Mononuclear cell (primary cell): ENCODE data around the gene TBC1D3B. TPM values are rescaled to one million over a fixed set of nuclear protein-coding genes. Genes with fewer than 3 reads are reported as not detected.
"Not testable (repeated sequence)": the region's sequence is repeated elsewhere in the genome, so short reads cannot be mapped to it uniquely, and the experiment has no call there.

Experiments
- H3K27me3 ChIP-seq: 2 replicates; pipeline ENCODE4 v1.6.0; 2011; ENCODE audit warnings: low read length, control low read depth; ENCODE audit not compliant: insufficient read depth
- H3K4me1 ChIP-seq: 2 replicates; pipeline ENCODE4 v1.5.1; 2011; ENCODE audit warnings: mild to moderate bottlenecking, low read length, control low read depth; ENCODE audit not compliant: insufficient read depth
- H3K4me3 ChIP-seq: 2 replicates; pipeline ENCODE4 v1.5.1; 2011; ENCODE audit warnings: mild to moderate bottlenecking, low read length, moderate library complexity
- H3K9me3 ChIP-seq: 2 replicates; pipeline ENCODE4 v1.5.1; 2011; ENCODE audit warnings: low read depth, mild to moderate bottlenecking, control low read depth, low read length
- total RNA-seq: library from RNA; depleted of rRNA; stranded (reverse); fragments of >200 nt; gene quantifications from one replicate; pipeline ENCODE4 v1.2.3, GENCODE V29; 2012

TBC1D3B gene
- total RNA-seq, 1 donor, result not detected

- not testable (repeated sequence) for H3K4me3 ChIP-seq, H3K27me3 ChIP-seq, H3K9me3 ChIP-seq
- peaks cover 59% of the 10 kb centered on the region for H3K4me1 ChIP-seq
Measured at GRCh38 chr17:36206486-36206821, 30.0 kb upstream of the TBC1D3B start.

- Histone ChIP-seq H3K27me3 (no peaks in the 10 kb centered on the region), H3K4me1 (peaks cover 57% of the 10 kb centered on the region), H3K9me3 (no peaks in the 10 kb centered on the region), H3K4me3 (no peak overlapping the region)
Measured at GRCh38 chr17:36205637-36206485, 29.4 kb upstream of the TBC1D3B start.

GRCh38 chr17:36204724-36205500 lies 28.5 kb upstream of the TBC1D3B start:
- Histone ChIP-seq H3K9me3 (no peaks in the 10 kb centered on the region), H3K27me3 (no peaks in the 10 kb centered on the region), H3K4me3 (no peak overlapping the region), H3K4me1 (peaks cover 47% of the 10 kb centered on the region)

- H3K4me1 ChIP-seq, result peaks cover 54% of the 10 kb centered on the region
- H3K4me3 ChIP-seq, result no peak overlapping the region
- H3K9me3 ChIP-seq, result no peaks in the 10 kb centered on the region
- H3K27me3 ChIP-seq, result no peaks in the 10 kb centered on the region
Measured at GRCh38 chr17:36203335-36203734, 26.9 kb upstream of the TBC1D3B start.

- H3K4me1 ChIP-seq, result peaks cover 68% of the 10 kb centered on the region
- not testable (repeated sequence) for H3K9me3 ChIP-seq, H3K27me3 ChIP-seq, H3K4me3 ChIP-seq
Measured at GRCh38 chr17:36201506-36201905, 25.1 kb upstream of the TBC1D3B start.

GRCh38 chr17:36201102-36201501 lies 24.7 kb upstream of the TBC1D3B start:
- peaks cover 68% of the 10 kb centered on the region for H3K4me1 ChIP-seq
- H3K4me3 ChIP-seq, H3K27me3 ChIP-seq, H3K9me3 ChIP-seq: not testable (repeated sequence)

- Histone ChIP-seq H3K4me3 (no peak overlapping the region), H3K27me3 (no peaks in the 10 kb centered on the region), H3K9me3 (no peaks in the 10 kb centered on the region), H3K4me1 (peaks cover 75% of the 10 kb centered on the region)
Measured at GRCh38 chr17:36198831-36199465, 22.5 kb upstream of the TBC1D3B start.

GRCh38 chr17:36197387-36197703 lies 20.9 kb upstream of the TBC1D3B start:
- no peaks in the 10 kb centered on the region for H3K27me3 ChIP-seq
- H3K9me3 ChIP-seq, result no peaks in the 10 kb centered on the region
- H3K4me1 ChIP-seq, result peaks cover 70% of the 10 kb centered on the region
- H3K4me3 ChIP-seq, result no peak overlapping the region

- H3K4me3 ChIP-seq, result no peak overlapping the region
- no peaks in the 10 kb centered on the region for H3K9me3 ChIP-seq
- no peaks in the 10 kb centered on the region for H3K27me3 ChIP-seq
- H3K4me1 ChIP-seq, result peaks cover 70% of the 10 kb centered on the region
Measured at GRCh38 chr17:36196131-36196486, 19.7 kb upstream of the TBC1D3B start.

- no peaks in the 10 kb centered on the region for H3K27me3 ChIP-seq
- no peak overlapping the region for H3K4me3 ChIP-seq
- H3K4me1 ChIP-seq, result peaks cover 75% of the 10 kb centered on the region
Measured at GRCh38 chr17:36195434-36196130, 19.1 kb upstream of the TBC1D3B start.

GRCh38 chr17:36194832-36195433 lies 18.5 kb upstream of the TBC1D3B start:
- H3K4me3 ChIP-seq, H3K9me3 ChIP-seq, H3K27me3 ChIP-seq: not testable (repeated sequence)
- peaks cover 82% of the 10 kb centered on the region for H3K4me1 ChIP-seq

More at GRCh38 chr17:36195434-36196130, 19.1 kb upstream of the TBC1D3B start:
- no peaks in the 10 kb centered on the region for H3K9me3 ChIP-seq

GRCh38 chr17:36194147-36194831 lies 17.9 kb upstream of the TBC1D3B start:
- H3K4me3 ChIP-seq, H3K9me3 ChIP-seq, H3K27me3 ChIP-seq: not testable (repeated sequence)
- H3K4me1 ChIP-seq, result peaks cover 84% of the 10 kb centered on the region

GRCh38 chr17:36193216-36193775 lies 16.9 kb upstream of the TBC1D3B start:
- Histone ChIP-seq H3K27me3 (no peaks in the 10 kb centered on the region), H3K9me3 (no peaks in the 10 kb centered on the region), H3K4me1 (peaks cover 83% of the 10 kb centered on the region), H3K4me3 (no peak overlapping the region)
